ENCODE results near the gene NRAP.

DNA sequence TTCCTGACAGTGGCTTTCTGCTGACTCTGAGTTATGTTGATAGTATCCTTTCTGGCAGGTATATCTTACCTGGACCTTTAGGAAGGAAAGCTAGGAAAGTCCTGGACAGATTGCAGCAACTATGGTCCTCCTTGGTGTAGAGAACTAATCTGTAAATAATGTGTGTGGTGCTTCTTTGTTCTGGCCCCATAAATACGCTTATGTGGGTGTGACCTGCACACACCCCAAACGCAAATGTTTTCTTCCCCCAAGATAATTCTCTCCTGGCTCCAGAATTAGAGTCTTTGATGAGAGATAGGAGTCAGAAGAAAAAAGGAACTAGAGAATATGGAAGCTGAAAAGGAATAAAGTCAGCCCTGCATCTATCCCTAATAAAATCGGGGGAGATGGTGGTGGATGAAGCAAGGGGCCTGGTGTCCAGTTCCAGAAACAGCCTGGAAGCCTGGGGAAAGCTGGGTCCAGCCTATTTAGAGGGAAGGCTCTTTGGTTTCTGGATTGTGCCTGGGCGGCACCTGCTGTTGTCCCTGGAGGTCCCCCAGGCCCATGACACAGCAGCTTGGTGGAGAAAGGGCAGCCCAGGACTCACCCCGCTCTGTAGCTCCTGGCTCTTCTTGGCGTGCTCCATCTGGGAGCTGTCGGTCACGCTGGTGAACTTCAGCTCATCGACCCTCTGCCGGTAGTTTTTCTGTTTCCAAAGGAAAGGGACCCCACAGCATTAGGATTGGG is 38.2 kb downstream of the NRAP start:
- TF ChIP-seq TEAD4 (IDR thresholded peaks at IDR 0.05) (no peak), TAF1 (IDR thresholded peaks at IDR 0.05; ENCODE audit: low read depth) (no peak), FOXM1 (IDR thresholded peaks at IDR 0.05; ENCODE audit: borderline replicate concordance, low read depth) (no peak), RAD21 (IDR thresholded peaks at IDR 0.05; ENCODE audit: low read depth) (no peak), CEBPB (IDR thresholded peaks at IDR 0.05) (no peak), EGR1 (IDR thresholded peaks at IDR 0.05) (no peak), NFIC (IDR thresholded peaks at IDR 0.05) (no peak), YY1 (IDR thresholded peaks at IDR 0.05; ENCODE audit: low read depth) (no peak)
- TF ChIP-seq, protein P1, sequence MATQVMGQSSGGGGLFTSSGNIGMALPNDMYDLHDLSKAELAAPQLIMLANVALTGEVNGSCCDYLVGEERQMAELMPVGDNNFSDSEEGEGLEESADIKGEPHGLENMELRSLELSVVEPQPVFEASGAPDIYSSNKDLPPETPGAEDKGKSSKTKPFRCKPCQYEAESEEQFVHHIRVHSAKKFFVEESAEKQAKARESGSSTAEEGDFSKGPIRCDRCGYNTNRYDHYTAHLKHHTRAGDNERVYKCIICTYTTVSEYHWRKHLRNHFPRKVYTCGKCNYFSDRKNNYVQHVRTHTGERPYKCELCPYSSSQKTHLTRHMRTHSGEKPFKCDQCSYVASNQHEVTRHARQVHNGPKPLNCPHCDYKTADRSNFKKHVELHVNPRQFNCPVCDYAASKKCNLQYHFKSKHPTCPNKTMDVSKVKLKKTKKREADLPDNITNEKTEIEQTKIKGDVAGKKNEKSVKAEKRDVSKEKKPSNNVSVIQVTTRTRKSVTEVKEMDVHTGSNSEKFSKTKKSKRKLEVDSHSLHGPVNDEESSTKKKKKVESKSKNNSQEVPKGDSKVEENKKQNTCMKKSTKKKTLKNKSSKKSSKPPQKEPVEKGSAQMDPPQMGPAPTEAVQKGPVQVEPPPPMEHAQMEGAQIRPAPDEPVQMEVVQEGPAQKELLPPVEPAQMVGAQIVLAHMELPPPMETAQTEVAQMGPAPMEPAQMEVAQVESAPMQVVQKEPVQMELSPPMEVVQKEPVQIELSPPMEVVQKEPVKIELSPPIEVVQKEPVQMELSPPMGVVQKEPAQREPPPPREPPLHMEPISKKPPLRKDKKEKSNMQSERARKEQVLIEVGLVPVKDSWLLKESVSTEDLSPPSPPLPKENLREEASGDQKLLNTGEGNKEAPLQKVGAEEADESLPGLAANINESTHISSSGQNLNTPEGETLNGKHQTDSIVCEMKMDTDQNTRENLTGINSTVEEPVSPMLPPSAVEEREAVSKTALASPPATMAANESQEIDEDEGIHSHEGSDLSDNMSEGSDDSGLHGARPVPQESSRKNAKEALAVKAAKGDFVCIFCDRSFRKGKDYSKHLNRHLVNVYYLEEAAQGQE (IDR thresholded peaks at IDR 0.05; ENCODE audit: low read depth): no peak
- TF ChIP-seq, protein P2, sequence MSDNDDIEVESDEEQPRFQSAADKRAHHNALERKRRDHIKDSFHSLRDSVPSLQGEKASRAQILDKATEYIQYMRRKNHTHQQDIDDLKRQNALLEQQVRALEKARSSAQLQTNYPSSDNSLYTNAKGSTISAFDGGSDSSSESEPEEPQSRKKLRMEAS (IDR thresholded peaks at IDR 0.05): no peak
- TF ChIP-seq, protein P3, sequence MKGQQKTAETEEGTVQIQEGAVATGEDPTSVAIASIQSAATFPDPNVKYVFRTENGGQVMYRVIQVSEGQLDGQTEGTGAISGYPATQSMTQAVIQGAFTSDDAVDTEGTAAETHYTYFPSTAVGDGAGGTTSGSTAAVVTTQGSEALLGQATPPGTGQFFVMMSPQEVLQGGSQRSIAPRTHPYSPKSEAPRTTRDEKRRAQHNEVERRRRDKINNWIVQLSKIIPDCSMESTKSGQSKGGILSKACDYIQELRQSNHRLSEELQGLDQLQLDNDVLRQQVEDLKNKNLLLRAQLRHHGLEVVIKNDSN (IDR thresholded peaks at IDR 0.05): no peak

Data from Ishikawa (cell line).